Lower lobe of right lung (tissue), 2 donors: ENCODE results near the gene RALGPS1. TPM values are rescaled to one million over a fixed set of nuclear protein-coding genes. Genes with fewer than 3 reads are reported as not detected.

Experiments used
- ATAC-seq, 2 donors: fragments of 200-7000 bp; cut with Tn5 transposase; one replicate each; pipeline ENCODE4 v1.9.1; 2020 to 2022; ENCODE audit warnings: mild to moderate bottlenecking in 2 of 2, moderate library complexity in 2 of 2
- DNase-seq: peaks from one replicate; pipeline ENCODE4 v3.0.0-alpha.2; 2020
- H3K27ac ChIP-seq: fragments of 200-600 bp; one replicate; pipeline ENCODE4 v1.8.0; 2022
- H3K27me3 ChIP-seq: fragments of 200-600 bp; one replicate; pipeline ENCODE4 v1.8.0; 2022; ENCODE audit warnings: low read depth
- H3K36me3 ChIP-seq: fragments of 200-600 bp; one replicate; pipeline ENCODE4 v1.8.0; 2022; ENCODE audit warnings: mild to moderate bottlenecking
- H3K4me1 ChIP-seq: fragments of 200-600 bp; one replicate; pipeline ENCODE4 v1.8.0; 2022
- H3K4me3 ChIP-seq: fragments of 200-600 bp; one replicate; pipeline ENCODE4 v1.8.0; 2022; ENCODE audit warnings: mild to moderate bottlenecking
- H3K9me3 ChIP-seq: fragments of 200-600 bp; one replicate; pipeline ENCODE4 v1.8.0; 2022
- intact Hi-C: fragments of 100-400 bp; cut with DNase I; formaldehyde crosslinking; loops from one replicate; pipeline ENCODE4 v1.11.0; 2022
- total RNA-seq: library from RNA; stranded (reverse); fragmentation: NEBNext Ultra II Directional; extraction: Animal tissue kit (Norgen Biotek cat#: 25700); gene quantifications from one replicate; pipeline ENCODE4 v1.2.1, GENCODE V29; 2021
- TF ChIP-seq, protein P1 (sequence below): fragments of 200-600 bp; IDR thresholded peaks from one replicate; pipeline ENCODE4 v1.8.0; 2022; ENCODE audit warnings: antibody characterized with exemption, mild to moderate bottlenecking
- donor health status: DM: no; HTN: yes; CAD: no; lungs with severe emphysema.

RALGPS1 gene
- total RNA-seq, 1 donor from 2014 or later = 17.6 TPM

DNA sequence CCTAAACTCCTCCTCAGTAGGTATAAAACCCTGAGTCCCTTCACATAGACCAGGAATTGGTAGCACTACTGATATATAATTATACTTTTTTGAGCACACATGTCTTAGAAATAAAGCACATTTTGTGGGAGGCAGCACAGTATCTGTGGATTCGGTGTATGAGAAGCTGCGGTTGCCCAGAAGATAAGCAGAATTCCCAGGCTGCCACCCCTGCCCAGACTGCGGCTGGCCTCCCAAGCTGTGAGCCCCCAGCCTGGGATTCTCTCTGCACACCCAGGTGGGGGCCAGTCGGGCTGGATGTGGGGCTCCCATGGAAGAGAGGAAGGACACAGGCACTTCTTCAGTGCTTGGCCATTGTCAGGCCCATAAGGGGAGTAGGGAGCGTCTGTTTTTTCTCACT lies 233.4 kb downstream of the RALGPS1 start:
- DNase-seq (no peak), ATAC-seq (no peak)
- no peaks in the 10 kb centered on the region for H3K9me3 ChIP-seq
- TF ChIP-seq, protein P1, sequence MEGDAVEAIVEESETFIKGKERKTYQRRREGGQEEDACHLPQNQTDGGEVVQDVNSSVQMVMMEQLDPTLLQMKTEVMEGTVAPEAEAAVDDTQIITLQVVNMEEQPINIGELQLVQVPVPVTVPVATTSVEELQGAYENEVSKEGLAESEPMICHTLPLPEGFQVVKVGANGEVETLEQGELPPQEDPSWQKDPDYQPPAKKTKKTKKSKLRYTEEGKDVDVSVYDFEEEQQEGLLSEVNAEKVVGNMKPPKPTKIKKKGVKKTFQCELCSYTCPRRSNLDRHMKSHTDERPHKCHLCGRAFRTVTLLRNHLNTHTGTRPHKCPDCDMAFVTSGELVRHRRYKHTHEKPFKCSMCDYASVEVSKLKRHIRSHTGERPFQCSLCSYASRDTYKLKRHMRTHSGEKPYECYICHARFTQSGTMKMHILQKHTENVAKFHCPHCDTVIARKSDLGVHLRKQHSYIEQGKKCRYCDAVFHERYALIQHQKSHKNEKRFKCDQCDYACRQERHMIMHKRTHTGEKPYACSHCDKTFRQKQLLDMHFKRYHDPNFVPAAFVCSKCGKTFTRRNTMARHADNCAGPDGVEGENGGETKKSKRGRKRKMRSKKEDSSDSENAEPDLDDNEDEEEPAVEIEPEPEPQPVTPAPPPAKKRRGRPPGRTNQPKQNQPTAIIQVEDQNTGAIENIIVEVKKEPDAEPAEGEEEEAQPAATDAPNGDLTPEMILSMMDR = no peak
- H3K27ac ChIP-seq = no peak overlapping the region
- H3K27me3 ChIP-seq = no peaks in the 10 kb centered on the region
- intact Hi-C loops = no loop called here
- H3K36me3 ChIP-seq = no peaks in the 10 kb centered on the region
- no peak overlapping the region for H3K4me3 ChIP-seq
- H3K4me1 ChIP-seq = no peaks in the 10 kb centered on the region

- Histone ChIP-seq H3K4me1 (peaks cover 1% of the 10 kb centered on the region), H3K36me3 (no peaks in the 10 kb centered on the region), H3K27me3 (no peaks in the 10 kb centered on the region), H3K9me3 (no peaks in the 10 kb centered on the region), H3K27ac (no peak overlapping the region), H3K4me3 (no peak overlapping the region)
- TF ChIP-seq, protein P1 = no peak
- intact Hi-C loops = no loop called here
- ATAC-seq (no peak), DNase-seq (no peak)
Measured at GRCh38 chr9:127149010-127149409, 234.4 kb downstream of the RALGPS1 start.

GRCh38 chr9:127149463-127150390 lies 235.1 kb downstream of the RALGPS1 start:
- H3K9me3 ChIP-seq = no peaks in the 10 kb centered on the region
- TF ChIP-seq, protein P1 = no peak
- H3K27ac ChIP-seq = no peak overlapping the region
- H3K4me1 ChIP-seq = peaks cover 6% of the 10 kb centered on the region
- no peak overlapping the region for H3K4me3 ChIP-seq
- no peak for ATAC-seq
- no peak for DNase-seq
- no peaks in the 10 kb centered on the region for H3K36me3 ChIP-seq
- H3K27me3 ChIP-seq = no peaks in the 10 kb centered on the region
- intact Hi-C loops = no loop called here

DNA sequence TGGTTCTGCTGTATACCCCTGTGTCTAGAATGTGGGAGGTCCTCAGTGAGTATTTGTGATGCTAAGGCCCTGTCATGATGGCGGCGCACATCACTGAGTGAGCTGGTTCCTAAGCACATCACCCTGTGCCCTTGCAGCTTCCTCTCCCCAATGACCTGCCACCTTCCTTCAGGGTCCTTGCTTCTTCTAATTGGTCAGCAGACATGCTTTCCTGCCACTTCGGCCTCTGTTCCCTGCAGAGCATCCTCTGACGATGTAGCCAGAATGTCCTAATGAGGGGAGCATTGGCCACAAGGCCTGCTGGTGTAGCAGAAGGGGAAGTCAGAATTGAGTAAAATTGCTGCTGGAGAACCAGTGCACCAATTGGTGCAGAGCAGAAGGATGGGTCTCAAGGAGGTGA lies 238.9 kb downstream of the RALGPS1 start:
- ATAC-seq (no peak), DNase-seq (no peak)
- intact Hi-C loops = no loop called here
- H3K27ac ChIP-seq = no peak overlapping the region
- H3K9me3 ChIP-seq = no peaks in the 10 kb centered on the region
- H3K27me3 ChIP-seq = no peaks in the 10 kb centered on the region
- peaks cover 6% of the 10 kb centered on the region for H3K4me1 ChIP-seq
- H3K36me3 ChIP-seq = no peaks in the 10 kb centered on the region
- TF ChIP-seq, protein P1 = no peak
- H3K4me3 ChIP-seq = no peak overlapping the region

DNA sequence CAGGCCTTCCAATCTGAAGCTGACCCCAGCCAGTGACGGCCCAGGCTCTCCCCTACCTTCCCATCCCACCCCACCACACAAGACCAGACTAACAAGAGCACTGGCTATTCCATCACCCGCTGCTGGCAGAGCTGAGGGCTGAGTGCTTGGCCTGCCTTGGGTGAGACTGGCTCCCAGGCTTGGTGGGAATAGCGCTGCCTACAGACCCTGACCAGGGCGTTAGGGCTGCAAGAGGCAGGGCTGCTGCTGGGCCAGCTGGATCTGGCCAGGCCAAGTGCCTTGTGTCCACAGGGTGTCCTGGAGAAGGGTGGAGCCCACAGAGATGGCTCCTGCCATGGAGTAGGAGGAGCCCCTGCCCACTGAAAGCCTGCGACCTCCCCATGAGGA lies 239.4 kb downstream of the RALGPS1 start:
- H3K36me3 ChIP-seq = no peaks in the 10 kb centered on the region
- intact Hi-C loops = no loop called here
- no peaks in the 10 kb centered on the region for H3K9me3 ChIP-seq
- DNase-seq (no peak), ATAC-seq (peak; percentile 3 to 21)
- TF ChIP-seq, protein P1 = no peak
- no peaks in the 10 kb centered on the region for H3K27me3 ChIP-seq
- H3K4me1 ChIP-seq = peaks cover 6% of the 10 kb centered on the region
- H3K27ac ChIP-seq = peak overlapping the region; percentile 62
- H3K4me3 ChIP-seq = no peak overlapping the region
